ENCODE measurements around the gene ITK. TPM values are rescaled to one million over a fixed set of nuclear protein-coding genes. Genes with fewer than 3 reads are reported as not detected.

Gene ITK
- total and polyA plus RNA-seq, 2 experiments from 2014 or later, result not detected

GRCh38 chr5:157286761-157287211 is 106.1 kb downstream of the ITK start:
- no peaks in the 10 kb centered on the region for H3K27me3 ChIP-seq
- no peak for TF ChIP-seq CTCF (IDR thresholded peaks at IDR 0.05; ENCODE audit: low read depth, low read length)
- H3K27ac ChIP-seq, result peak overlapping the region; percentile 96
- peaks cover 5% of the 10 kb centered on the region for H3K36me3 ChIP-seq
- peak; percentile 22 to 93 for DNase-seq (ENCODE audit: low read depth in 1 of 2, low spot score in 1 of 2)
- peaks cover 86% of the 10 kb centered on the region for H3K4me1 ChIP-seq (ENCODE audit: low read depth)
- no peak overlapping the region for H3K4me3 ChIP-seq
- H3K9me3 ChIP-seq (ENCODE audit: low read depth), result no peaks in the 10 kb centered on the region

- peaks cover 15% of the 10 kb centered on the region for H3K36me3 ChIP-seq
- H3K4me1 ChIP-seq (ENCODE audit: low read depth), result peaks cover 73% of the 10 kb centered on the region
- H3K4me3 ChIP-seq, result no peak overlapping the region
- TF ChIP-seq CTCF (IDR thresholded peaks at IDR 0.05; ENCODE audit: low read depth, low read length), result no peak
- peak in 1 of 2 donors; percentile 71 for DNase-seq (ENCODE audit: low read depth in 1 of 2, low spot score in 1 of 2)
- H3K9me3 ChIP-seq (ENCODE audit: low read depth), result no peaks in the 10 kb centered on the region
- H3K27ac ChIP-seq, result peak overlapping the region; percentile 96
- H3K27me3 ChIP-seq, result no peaks in the 10 kb centered on the region
These were observed 107.9 kb downstream of the ITK start for GRCh38 chr5:157288405-157289163.

- no peaks in the 10 kb centered on the region for H3K9me3 ChIP-seq (ENCODE audit: low read depth)
- peaks cover 15% of the 10 kb centered on the region for H3K36me3 ChIP-seq
- TF ChIP-seq CTCF (IDR thresholded peaks at IDR 0.05; ENCODE audit: low read depth, low read length), result no peak
These were observed 108.7 kb downstream of the ITK start for GRCh38 chr5:157289164-157289819.

GRCh38 chr5:157290156-157290980 is 109.7 kb downstream of the ITK start:
- DNase-seq (ENCODE audit: low read depth in 1 of 2, low spot score in 1 of 2), result peak in 1 of 2 donors; percentile 36
- no peak for TF ChIP-seq CTCF (IDR thresholded peaks at IDR 0.05; ENCODE audit: low read depth, low read length)
- H3K27me3 ChIP-seq, result no peaks in the 10 kb centered on the region

More at GRCh38 chr5:157289164-157289819, 108.7 kb downstream of the ITK start:
- peaks cover 66% of the 10 kb centered on the region for H3K4me1 ChIP-seq (ENCODE audit: low read depth)
- no peak overlapping the region for H3K4me3 ChIP-seq
- no peak for DNase-seq (ENCODE audit: low read depth in 1 of 2, low spot score in 1 of 2)
- H3K27ac ChIP-seq, result peak overlapping the region; percentile 96
- no peaks in the 10 kb centered on the region for H3K27me3 ChIP-seq

GRCh38 chr5:157290981-157291711 is 110.5 kb downstream of the ITK start:
- no peak for TF ChIP-seq CTCF (IDR thresholded peaks at IDR 0.05; ENCODE audit: low read depth, low read length)
- peaks cover 48% of the 10 kb centered on the region for H3K4me1 ChIP-seq (ENCODE audit: low read depth)
- no peak overlapping the region for H3K4me3 ChIP-seq
- no peaks in the 10 kb centered on the region for H3K27me3 ChIP-seq
- H3K9me3 ChIP-seq (ENCODE audit: low read depth), result no peaks in the 10 kb centered on the region
- H3K27ac ChIP-seq, result peak overlapping the region; percentile 96
- peaks cover 28% of the 10 kb centered on the region for H3K36me3 ChIP-seq
- DNase-seq (ENCODE audit: low read depth in 1 of 2, low spot score in 1 of 2), result peak; percentile 31 to 49

More at GRCh38 chr5:157290156-157290980, 109.7 kb downstream of the ITK start:
- H3K36me3 ChIP-seq, result peaks cover 21% of the 10 kb centered on the region
- H3K27ac ChIP-seq, result peak overlapping the region; percentile 96
- H3K4me1 ChIP-seq (ENCODE audit: low read depth), result peaks cover 55% of the 10 kb centered on the region
- H3K4me3 ChIP-seq, result no peak overlapping the region
- no peaks in the 10 kb centered on the region for H3K9me3 ChIP-seq (ENCODE audit: low read depth)
